SK-N-SH treated with all-trans-retinoic acid at 6 μM for 48 hours (cell line): Measurements from ENCODE around the gene TMEM9.

Experiments
- CREB5 ChIP-seq: fragments of 250-450 bp; sonication (Bioruptor Pico); IDR thresholded peaks from 2 replicates; pipeline ENCODE4 v1.5.1; 2020; ENCODE audit warnings: low read depth, mild to moderate bottlenecking, moderate library complexity
- ESRRG ChIP-seq: fragments of 250-450 bp; sonication (Bioruptor Pico); IDR thresholded peaks from 2 replicates; pipeline ENCODE4 v1.6.1; 2021; ENCODE audit warnings: mild to moderate bottlenecking
- SNAI2 ChIP-seq: fragments of 250-450 bp; sonication (Bioruptor Pico); IDR thresholded peaks from 2 replicates; pipeline ENCODE4 v1.5.0; 2020; ENCODE audit warnings: mild to moderate bottlenecking, moderate library complexity
- ZFP30 ChIP-seq: fragments of 450-650 bp; formaldehyde crosslinking; IDR thresholded peaks from 2 replicates; pipeline ENCODE4 v1.5.0; 2022; ENCODE audit warnings: mild to moderate bottlenecking, moderate library complexity

GRCh38 chr1:201138311-201138840, 15.9 kb downstream of the TMEM9 start:
- TF ChIP-seq CREB5 (CRISPR knock-in tag): no peak
- TF ChIP-seq SNAI2 (CRISPR knock-in tag): no peak
- no peak for TF ChIP-seq ZFP30 (CRISPR knock-in tag)
- no peak for TF ChIP-seq ESRRG
